ENCODE results near the gene CREB3L1.

Gene CREB3L1

GRCh38 chr11:46275964-46276641 is 1.4 kb upstream of the CREB3L1 start:
- no peak for DNase-seq

GRCh38 chr11:46277313-46277621 is 195 bp upstream of the CREB3L1 start:
- DNase-seq = peak; percentile 63

- no peak for DNase-seq
Measured at GRCh38 chr11:46278387-46279125, 1.1 kb downstream of the CREB3L1 start.

- no peak for DNase-seq
Measured at GRCh38 chr11:46279126-46280099, 2.0 kb downstream of the CREB3L1 start.

- no peak for DNase-seq
Measured at GRCh38 chr11:46280706-46281105, 3.2 kb downstream of the CREB3L1 start.

GRCh38 chr11:46281371-46281831 is 3.9 kb downstream of the CREB3L1 start:
- DNase-seq = no peak

- no peak for DNase-seq
Measured at GRCh38 chr11:46285173-46285572, 7.7 kb downstream of the CREB3L1 start.

GRCh38 chr11:46285594-46286033 is 8.2 kb downstream of the CREB3L1 start:
- no peak for DNase-seq

- no peak for DNase-seq
Measured at GRCh38 chr11:46286789-46287188, 9.3 kb downstream of the CREB3L1 start.

- no peak for DNase-seq
Measured at GRCh38 chr11:46288451-46288850, 11.0 kb downstream of the CREB3L1 start.

- no peak for DNase-seq
Measured at GRCh38 chr11:46290011-46290410, 12.5 kb downstream of the CREB3L1 start.

- no peak for DNase-seq
Measured at GRCh38 chr11:46290598-46291309, 13.3 kb downstream of the CREB3L1 start.

GRCh38 chr11:46291441-46292150 is 14.1 kb downstream of the CREB3L1 start:
- DNase-seq = no peak

- no peak for DNase-seq
Measured at GRCh38 chr11:46293066-46293465, 15.6 kb downstream of the CREB3L1 start.

- DNase-seq = no peak
Measured at GRCh38 chr11:46293641-46294103, 16.2 kb downstream of the CREB3L1 start.

GRCh38 chr11:46294365-46295309 is 17.2 kb downstream of the CREB3L1 start:
- DNase-seq = no peak

- peak; percentile 77 for DNase-seq
Measured at GRCh38 chr11:46295312-46296058, 18.0 kb downstream of the CREB3L1 start.

- no peak for DNase-seq
Measured at GRCh38 chr11:46296059-46296527, 18.6 kb downstream of the CREB3L1 start.

Data from NCI-H1105 (cell line).